ENCODE data around the gene TMEM121.

DNA sequence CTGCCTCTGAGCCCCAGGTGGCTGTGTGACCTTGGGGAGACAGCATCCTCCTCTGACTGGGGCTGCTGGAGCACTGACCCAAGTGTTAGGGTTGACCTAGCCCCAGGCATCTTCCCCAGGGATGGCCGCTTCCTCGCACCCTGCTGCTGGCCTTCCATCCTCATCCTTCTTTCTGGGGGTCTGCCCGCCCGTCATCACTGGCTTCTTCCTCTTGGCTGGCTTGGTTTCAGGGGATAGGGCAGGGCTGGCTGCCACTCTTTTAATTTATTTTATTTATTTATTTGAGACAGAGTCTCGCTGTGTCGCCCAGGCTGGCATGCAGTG, 31.8 kb upstream of the TMEM121 start:
- TF ChIP-seq, protein P1, sequence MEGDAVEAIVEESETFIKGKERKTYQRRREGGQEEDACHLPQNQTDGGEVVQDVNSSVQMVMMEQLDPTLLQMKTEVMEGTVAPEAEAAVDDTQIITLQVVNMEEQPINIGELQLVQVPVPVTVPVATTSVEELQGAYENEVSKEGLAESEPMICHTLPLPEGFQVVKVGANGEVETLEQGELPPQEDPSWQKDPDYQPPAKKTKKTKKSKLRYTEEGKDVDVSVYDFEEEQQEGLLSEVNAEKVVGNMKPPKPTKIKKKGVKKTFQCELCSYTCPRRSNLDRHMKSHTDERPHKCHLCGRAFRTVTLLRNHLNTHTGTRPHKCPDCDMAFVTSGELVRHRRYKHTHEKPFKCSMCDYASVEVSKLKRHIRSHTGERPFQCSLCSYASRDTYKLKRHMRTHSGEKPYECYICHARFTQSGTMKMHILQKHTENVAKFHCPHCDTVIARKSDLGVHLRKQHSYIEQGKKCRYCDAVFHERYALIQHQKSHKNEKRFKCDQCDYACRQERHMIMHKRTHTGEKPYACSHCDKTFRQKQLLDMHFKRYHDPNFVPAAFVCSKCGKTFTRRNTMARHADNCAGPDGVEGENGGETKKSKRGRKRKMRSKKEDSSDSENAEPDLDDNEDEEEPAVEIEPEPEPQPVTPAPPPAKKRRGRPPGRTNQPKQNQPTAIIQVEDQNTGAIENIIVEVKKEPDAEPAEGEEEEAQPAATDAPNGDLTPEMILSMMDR (IDR thresholded peaks at IDR 0.05; ENCODE audit: insufficient read depth, low read depth, low read length) = no peak
- TF ChIP-seq EZH2 (IDR thresholded peaks at IDR 0.05; ENCODE audit: insufficient read depth, low read length) = no peak
